Measurements from ENCODE around the gene PDSS2.
A peak's percentile ranks its signal among the peaks of the same experiment; 100 is the strongest.

PDSS2 gene

GRCh38 chr6:107466062-107466461, 6.7 kb upstream of the PDSS2 start:
- H3K4me3 ChIP-seq (ENCODE audit: low read length) = no peak overlapping the region
- TF ChIP-seq CTCF (conservative IDR thresholded peaks at IDR 0.05; ENCODE audit: low read depth, low read length) = no peak
- DNase-seq (ENCODE audit: low read depth) = no peak

- H3K4me3 ChIP-seq (ENCODE audit: low read length) = peak overlapping the region; percentile 91
- no peak for DNase-seq (ENCODE audit: low read depth)
- no peak for TF ChIP-seq CTCF (conservative IDR thresholded peaks at IDR 0.05; ENCODE audit: low read depth, low read length)
Observed at GRCh38 chr6:107460083-107460631, 793 bp upstream of the PDSS2 start.

GRCh38 chr6:107458672-107459282, 587 bp downstream of the PDSS2 start:
- peak overlapping the region; percentile 91 for H3K4me3 ChIP-seq (ENCODE audit: low read length)
- DNase-seq (ENCODE audit: low read depth) = no peak
- TF ChIP-seq CTCF (conservative IDR thresholded peaks at IDR 0.05; ENCODE audit: low read depth, low read length) = no peak

GRCh38 chr6:107448776-107449175, 10.6 kb downstream of the PDSS2 start:
- DNase-seq (ENCODE audit: low read depth) = no peak
- no peak for TF ChIP-seq CTCF (conservative IDR thresholded peaks at IDR 0.05; ENCODE audit: low read depth, low read length)

DNA sequence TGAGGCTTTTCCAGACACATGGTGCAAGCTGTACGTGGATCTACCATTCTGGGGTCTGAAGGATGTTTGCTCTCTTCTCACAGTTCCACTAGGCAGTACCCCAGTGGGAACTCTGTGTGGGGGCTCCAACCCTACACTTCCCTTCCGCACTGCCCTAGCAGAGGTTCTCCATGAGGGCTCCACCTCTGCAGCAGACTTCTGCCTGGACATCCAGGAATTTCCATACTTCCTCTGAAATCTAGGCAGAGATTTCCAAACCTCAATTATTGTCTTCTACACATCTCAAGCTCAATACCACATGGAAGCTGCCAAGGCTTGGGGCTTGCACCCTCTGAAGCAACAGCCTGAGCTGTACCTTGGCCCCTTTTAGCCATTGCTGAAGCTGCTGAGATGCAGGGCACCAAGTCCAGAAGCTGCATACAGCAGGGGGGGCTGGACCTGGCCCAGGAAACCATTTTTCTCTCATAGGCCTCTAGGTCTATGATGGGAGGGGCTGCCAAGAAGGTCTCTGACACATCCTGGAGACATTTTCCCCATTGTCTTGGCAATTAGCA, 11.6 kb downstream of the PDSS2 start:
- TF ChIP-seq CTCF (conservative IDR thresholded peaks at IDR 0.05; ENCODE audit: low read depth, low read length) = no peak
- DNase-seq (ENCODE audit: low read depth) = no peak
- H3K4me3 ChIP-seq (ENCODE audit: low read length) = no peak overlapping the region

More at GRCh38 chr6:107448776-107449175, 10.6 kb downstream of the PDSS2 start:
- H3K4me3 ChIP-seq (ENCODE audit: low read length) = no peak overlapping the region

- TF ChIP-seq CTCF (conservative IDR thresholded peaks at IDR 0.05; ENCODE audit: low read depth, low read length) = no peak
- no peak overlapping the region for H3K4me3 ChIP-seq (ENCODE audit: low read length)
- DNase-seq (ENCODE audit: low read depth) = no peak
Observed at GRCh38 chr6:107444277-107444676, 15.1 kb downstream of the PDSS2 start.

All from retinal pigment epithelial cell (primary cell).